ENCODE results near the gene SLC12A8.

DNA sequence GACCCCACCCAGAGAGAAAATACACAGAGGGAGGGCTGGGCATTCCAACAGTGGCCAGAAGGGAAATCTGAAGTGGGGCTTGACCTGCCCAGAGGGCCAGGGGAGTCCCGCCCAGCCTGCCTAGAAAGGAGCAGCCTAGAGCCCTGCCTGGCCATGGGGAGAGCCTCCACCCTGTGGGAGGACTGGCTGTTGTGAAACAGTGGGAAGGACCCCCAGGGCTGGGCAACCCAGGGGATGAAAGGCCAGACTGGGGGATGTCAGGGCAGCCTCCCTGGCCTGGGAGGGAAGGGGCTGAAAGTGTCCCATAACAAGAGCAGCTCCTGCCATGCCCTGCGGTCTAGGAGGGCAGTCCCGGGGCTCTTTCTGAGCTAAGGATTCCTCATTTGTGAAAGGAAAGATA lies 69.0 kb downstream of the SLC12A8 start:
- no peak for TF ChIP-seq MECOM (CRISPR knock-in tag; IDR thresholded peaks at IDR 0.05)
- no peak for TF ChIP-seq CBX2 (IDR thresholded peaks at IDR 0.05; ENCODE audit: insufficient read depth, low read length, poor library complexity, severe bottlenecking)
